HepG2 (cell line): Measurements from ENCODE around the gene TNFSF9.

ENCODE experiments used
- CEBPB ChIP-seq: IDR thresholded peaks from 2 replicates; pipeline ENCODE4 v1.6.1; 2011; ENCODE audit warnings: low read depth, low read length, improper control_type of control experiment, borderline replicate concordance
- EP300 ChIP-seq, 3 experiments: sonication (generic) in 1 of 3; formaldehyde crosslinking in 1 of 3; IDR thresholded peaks; 2 replicates each; pipeline versions ENCODE4 v1.5.1 to v1.6.1; 2011 to 2020; ENCODE audit warnings: low read depth in 2 of 3, low read length in 2 of 3, borderline replicate concordance in 1 of 3, improper control_type of control experiment in 1 of 3, mild to moderate bottlenecking in 1 of 3, missing genetic modification reagents in 1 of 3, moderate library complexity in 1 of 3
- NFE2L1 ChIP-seq: sonication (generic); formaldehyde crosslinking; IDR thresholded peaks from 2 replicates; pipeline ENCODE4 v1.4.0; 2020; ENCODE audit warnings: missing genetic modification reagents, mild to moderate bottlenecking, borderline replicate concordance
- NPAS2 ChIP-seq: sonication (generic); formaldehyde crosslinking; IDR thresholded peaks from 2 replicates; pipeline ENCODE4 v1.8.0; 2022; ENCODE audit warnings: mild to moderate bottlenecking, missing genetic modification reagents, borderline replicate concordance
- POLR2AphosphoS5 ChIP-seq: IDR thresholded peaks from 2 replicates; pipeline ENCODE4 v1.6.1; 2012; ENCODE audit warnings: low read depth, low read length
- REPIN1 ChIP-seq: sonication (generic); formaldehyde crosslinking; IDR thresholded peaks from 2 replicates; pipeline ENCODE4 v1.8.0; 2022; ENCODE audit warnings: missing genetic modification reagents, low read depth, mild to moderate bottlenecking, borderline replicate concordance
- SMC3 ChIP-seq: IDR thresholded peaks from 2 replicates; pipeline ENCODE4 v1.6.1; 2011; ENCODE audit warnings: low read length, improper control_type of control experiment

GRCh38 chr19:6551607-6552450 is 21.0 kb downstream of the TNFSF9 start:
- TF ChIP-seq EP300 (IDR thresholded peaks at IDR 0.05; ENCODE audit: low read depth in 2 of 2, low read length in 2 of 2), result no peak
- no peak for TF ChIP-seq EP300 (CRISPR knock-in tag; IDR thresholded peaks at IDR 0.05; ENCODE audit: borderline replicate concordance)
- TF ChIP-seq REPIN1 (CRISPR knock-in tag), result no peak
- TF ChIP-seq SMC3, result no peak
- no peak for TF ChIP-seq POLR2AphosphoS5
- TF ChIP-seq NFE2L1, result no peak
- TF ChIP-seq CEBPB, result no peak
- no peak for TF ChIP-seq NPAS2 (CRISPR knock-in tag)
